Measurements from ENCODE around the gene UBA1. TPM values are rescaled to one million over a fixed set of nuclear protein-coding genes. Genes with fewer than 3 reads are reported as not detected.

Gene UBA1
- total and polyA plus RNA-seq, 2 of the 13 experiments (the other 11 are each of a cell fraction or from before 2014, with no cell fraction given) = 93.3 to 129 TPM

GRCh38 chrX:47217121-47217851 lies 23.7 kb downstream of the UBA1 start (continued):
- no peak for TF ChIP-seq POGK (CRISPR knock-in tag; conservative IDR thresholded peaks at IDR 0.05)
- TF ChIP-seq NR2F2 (IDR thresholded peaks at IDR 0.05; ENCODE audit: borderline replicate concordance, low read depth) = no peak
- TF ChIP-seq HOXA3 (CRISPR knock-in tag; IDR thresholded peaks at IDR 0.05) = peak; percentile 14; the same call in 1 of the 2 replicates
- no peak for TF ChIP-seq NFYC (CRISPR knock-in tag; IDR thresholded peaks at IDR 0.05)
- peak; percentile 73; the same call in 1 of the 2 replicates for TF ChIP-seq SNAPC2 (CRISPR knock-in tag; IDR thresholded peaks at IDR 0.05)
- no peak for TF ChIP-seq ZNF597 (CRISPR knock-in tag; IDR thresholded peaks at IDR 0.05)
- TF ChIP-seq GZF1 (CRISPR knock-in tag; IDR thresholded peaks at IDR 0.05) = no peak
- TF ChIP-seq ZNF337 (CRISPR knock-in tag; IDR thresholded peaks at IDR 0.05; ENCODE audit: borderline replicate concordance, low read depth) = no peak
- no peak for TF ChIP-seq CCDC6 (CRISPR knock-in tag; IDR thresholded peaks at IDR 0.05)
- no peak for TF ChIP-seq TERF1 (CRISPR knock-in tag; IDR thresholded peaks at IDR 0.05)
- TF ChIP-seq PHF21A (CRISPR knock-in tag; IDR thresholded peaks at IDR 0.05) = no peak
